GM19372 (cell line): ENCODE results near the gene SPRY4.
A peak's percentile ranks its signal among the peaks of the same experiment; 100 is the strongest.

ENCODE experiments used
- ATAC-seq: cut with Tn5 transposase; IDR thresholded peaks from one replicate; pipeline ENCODE4 v1.9.1; 2021; ENCODE audit warnings: mild to moderate bottlenecking, low read depth, moderate library complexity; ENCODE audit not compliant: unreplicated experiment

The SPRY4 gene

DNA sequence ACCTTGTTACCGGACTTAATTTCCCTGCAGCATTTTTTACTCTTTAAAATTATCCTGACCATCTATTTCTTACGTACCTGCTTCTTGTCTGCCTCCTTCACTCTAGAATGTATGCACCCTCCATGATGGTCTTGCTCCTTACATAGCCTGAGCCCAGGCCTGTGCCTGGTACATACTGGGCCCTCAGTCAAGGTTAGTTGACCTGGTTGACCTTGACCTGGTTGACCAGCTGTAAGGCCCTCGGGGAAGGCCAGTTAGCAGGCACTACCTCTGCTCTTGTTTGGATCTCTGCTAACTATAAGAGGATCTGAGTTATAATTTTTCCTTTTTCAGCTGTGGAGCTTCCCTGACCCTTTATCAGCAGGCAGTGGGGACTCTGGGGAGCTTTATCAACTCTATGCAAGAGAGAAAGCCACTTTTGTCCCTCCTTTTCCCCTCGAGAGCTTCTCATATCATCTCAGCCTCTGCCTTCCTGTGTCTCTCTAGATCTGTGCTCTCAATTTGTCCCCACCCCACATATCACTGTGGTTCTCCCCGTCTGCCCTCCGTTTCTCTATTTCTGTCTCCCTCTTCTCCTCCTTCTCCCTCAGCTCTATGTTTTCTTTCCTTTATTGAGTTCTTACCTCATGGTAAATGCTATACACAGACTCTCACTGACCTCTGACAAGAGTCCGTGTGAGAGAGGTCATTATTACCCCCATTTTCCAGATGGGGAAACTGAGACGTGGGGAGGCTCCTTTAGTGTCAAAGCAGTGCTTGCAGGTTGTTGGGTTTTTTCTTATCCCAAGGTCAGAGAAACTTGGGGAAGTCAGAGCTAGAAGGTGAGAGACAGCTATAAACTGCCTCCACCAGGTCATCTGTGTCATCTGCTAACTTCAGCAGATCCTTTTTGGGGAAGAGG is 28.6 kb downstream of the SPRY4 start:
- ATAC-seq = no peak

DNA sequence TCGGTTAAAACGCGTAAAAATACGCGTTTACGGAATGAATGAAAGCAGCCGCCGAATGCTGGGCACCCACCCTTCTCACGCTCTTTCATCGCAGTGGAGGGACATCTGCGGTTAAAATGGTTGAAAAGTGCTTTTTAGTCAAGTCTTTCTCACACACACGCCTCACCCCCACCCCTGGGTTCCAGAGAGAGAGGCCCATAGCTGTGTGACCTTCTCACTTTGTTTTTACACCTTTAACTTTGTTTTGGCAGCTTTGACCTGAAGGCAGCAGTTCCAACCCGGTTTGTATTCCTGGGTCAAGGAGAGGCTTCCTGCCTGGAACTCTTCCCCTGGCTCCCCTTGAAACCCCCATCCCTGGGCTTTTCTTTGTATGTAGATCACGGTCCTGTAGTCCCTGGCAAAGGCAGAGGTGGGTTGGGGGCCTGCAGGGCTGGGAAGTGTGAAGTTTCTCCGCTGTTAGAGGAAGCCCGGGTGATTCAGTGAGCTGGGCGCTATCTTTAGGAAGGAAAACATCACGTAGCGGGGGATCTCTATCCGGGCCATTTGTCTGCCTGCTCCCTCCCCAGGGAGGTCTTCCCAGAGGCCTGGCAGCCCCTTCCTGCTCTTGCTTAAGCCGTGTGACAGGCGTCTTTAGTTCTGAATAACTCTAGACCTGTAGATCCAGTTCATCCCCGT is 29.6 kb downstream of the SPRY4 start:
- ATAC-seq = no peak

- ATAC-seq = no peak
Measured at GRCh38 chr5:142293486-142293885, 31.3 kb downstream of the SPRY4 start.

GRCh38 chr5:142292808-142293207 is 32.0 kb downstream of the SPRY4 start:
- ATAC-seq = no peak

DNA sequence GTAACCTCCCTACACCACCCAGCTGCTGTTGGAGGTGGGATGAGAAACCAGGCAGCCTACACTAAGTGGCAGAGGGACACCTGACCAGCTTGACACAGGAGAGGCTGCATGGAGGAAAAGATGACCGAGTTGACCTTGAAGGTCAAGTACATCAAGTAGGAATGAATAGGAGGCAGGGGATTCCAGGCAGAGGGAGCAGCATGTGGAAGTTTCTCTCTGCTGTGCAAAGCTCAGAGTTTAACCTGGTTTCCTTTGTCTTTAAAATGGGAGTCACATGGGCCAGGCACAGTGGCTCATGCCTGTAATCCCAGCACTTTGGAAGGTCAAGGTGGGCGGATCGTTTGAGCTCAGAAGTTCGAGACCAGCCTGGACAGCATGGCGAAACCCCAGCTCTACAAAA is 32.6 kb downstream of the SPRY4 start:
- no peak for ATAC-seq

DNA sequence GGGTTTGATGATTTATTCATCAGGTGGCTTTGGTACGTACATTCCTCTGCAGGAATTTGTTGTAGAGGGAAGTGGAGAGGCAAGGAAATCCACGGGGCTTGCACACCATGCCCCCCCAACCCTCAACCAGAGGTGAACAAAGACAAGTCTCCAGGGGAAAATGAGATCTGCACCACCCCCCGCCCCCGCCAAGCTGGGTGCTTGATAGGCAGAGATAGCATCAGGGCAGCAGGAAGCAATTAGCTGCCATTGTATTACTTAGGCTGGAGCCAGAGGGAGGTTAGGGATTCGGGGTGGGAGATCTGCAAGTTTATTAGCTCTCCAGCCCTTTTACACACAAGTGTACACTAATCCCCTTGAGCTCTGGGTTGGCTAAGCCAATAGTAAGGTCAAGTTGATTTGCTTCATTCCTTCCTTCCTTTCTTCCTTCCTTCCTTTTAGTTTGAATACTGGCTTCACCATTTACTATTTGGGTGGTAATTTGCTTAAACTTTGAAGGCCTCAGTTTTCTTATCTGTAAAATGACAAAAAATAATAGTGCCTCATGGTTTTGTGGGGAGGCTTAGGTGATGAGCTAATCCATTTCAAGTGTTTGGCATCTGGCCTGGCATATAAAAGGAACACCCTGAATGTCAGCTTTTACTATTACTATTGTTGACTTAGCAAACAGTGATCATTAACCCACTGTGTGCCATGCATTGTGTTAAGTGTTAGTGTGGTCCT is 34.1 kb downstream of the SPRY4 start:
- ATAC-seq = no peak

DNA sequence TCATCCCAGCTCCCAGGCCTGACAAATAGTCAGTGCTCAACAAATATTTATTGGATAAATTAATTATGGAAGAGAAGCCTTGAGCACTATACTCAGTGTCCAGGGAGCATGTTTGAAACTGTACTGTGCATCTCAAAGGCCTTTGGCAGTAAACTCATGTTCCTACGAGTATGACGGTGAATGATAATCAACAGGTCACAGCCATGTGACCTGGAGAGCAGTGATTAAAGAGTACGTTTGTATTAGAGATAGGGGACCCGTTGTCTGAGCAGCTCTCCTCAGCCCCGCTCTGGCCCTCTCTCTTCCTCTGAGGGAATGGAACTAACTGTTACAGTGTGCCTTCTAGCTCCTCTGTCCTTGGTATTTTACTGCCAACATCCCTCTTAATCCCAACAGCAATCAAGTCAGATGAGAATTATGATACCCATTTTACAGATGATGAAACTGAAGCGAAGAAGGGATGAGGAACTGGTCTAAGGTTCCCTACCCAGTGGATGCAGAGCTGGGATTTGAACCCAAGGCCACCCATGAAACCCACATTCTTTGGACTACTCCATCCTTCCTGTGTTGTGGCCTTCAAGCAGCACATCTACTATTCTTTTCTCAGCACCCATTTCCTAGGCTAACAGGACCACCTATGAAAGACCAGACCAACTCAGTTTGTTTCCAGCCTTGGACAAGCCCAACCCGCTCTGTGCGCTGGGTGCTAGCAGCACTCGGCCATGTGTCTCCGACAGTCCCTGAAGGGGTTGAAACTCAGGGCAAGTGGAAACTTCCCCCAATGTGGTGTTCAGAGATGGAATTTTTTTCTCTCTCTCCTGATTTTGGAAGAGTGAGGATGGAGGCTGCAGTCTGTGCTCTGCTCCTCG is 34.9 kb downstream of the SPRY4 start:
- no peak for ATAC-seq

GRCh38 chr5:142287973-142288313 is 36.9 kb downstream of the SPRY4 start:
- ATAC-seq = peak; percentile 77

DNA sequence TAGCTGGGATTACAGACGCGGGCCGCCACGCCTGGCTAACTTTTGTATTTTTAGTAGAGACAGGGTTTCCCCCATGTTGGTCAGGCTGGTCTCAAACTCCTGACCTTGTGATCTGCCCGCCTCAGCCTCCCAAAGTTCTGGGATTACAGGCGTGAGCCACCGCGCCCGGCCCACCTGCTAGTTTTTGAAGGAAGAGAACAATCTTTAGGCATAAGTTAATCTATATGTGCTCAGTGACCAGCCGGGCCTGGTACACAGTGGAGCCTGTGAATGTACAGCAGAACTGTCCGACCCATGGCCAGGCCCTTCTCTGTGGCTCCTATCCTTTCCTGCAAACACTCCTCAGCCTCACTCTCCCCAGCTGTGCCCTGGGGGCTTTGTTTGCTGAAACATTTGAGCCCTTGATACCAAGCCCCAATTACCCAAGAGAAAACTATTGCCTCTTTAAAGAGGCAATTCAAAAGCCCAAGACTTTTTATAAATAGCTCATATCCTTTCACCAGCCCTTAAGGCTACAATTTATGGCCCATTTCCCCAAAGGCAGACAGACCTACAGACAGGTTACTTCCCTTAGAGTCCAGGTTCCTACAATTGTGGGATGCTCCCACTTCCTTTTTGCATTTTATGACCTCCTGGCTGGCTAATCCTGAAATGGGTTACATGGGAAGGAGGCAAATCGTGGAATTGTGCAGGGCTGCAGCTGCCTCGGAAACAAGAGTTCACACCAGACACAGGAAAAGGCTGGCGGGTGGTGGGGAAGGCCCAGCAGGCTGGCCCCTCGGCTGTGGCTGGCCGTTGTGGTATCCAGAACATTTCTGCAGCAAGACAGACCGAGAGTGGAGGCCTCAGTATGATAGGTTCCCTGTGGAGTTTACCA is 37.5 kb downstream of the SPRY4 start:
- ATAC-seq = peak; percentile 58

- ATAC-seq = no peak
Measured at GRCh38 chr5:142286111-142286510, 38.7 kb downstream of the SPRY4 start.

GRCh38 chr5:142283304-142283703 is 41.5 kb downstream of the SPRY4 start:
- ATAC-seq = no peak

DNA sequence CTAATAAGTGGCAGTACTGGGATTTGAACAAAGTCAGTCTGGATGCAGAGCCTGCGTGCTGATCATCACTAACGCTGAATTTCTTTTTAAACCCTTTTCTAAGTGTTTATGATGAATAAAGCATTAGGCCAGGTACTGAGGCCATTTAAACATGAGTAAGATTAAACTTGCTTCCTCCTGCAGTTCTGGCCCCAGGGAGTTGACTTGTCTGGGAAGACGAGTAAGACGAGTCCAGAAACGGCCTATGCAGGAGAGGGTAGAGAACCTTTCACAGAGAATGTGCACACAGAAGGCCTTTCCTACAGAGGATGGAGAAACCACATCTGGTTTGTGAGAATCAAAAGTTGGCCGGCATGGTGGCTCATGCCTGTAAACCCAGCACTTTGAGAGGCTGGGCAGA is 42.9 kb downstream of the SPRY4 start:
- ATAC-seq = no peak

- no peak for ATAC-seq
Measured at GRCh38 chr5:142281008-142281367, 43.8 kb downstream of the SPRY4 start.

DNA sequence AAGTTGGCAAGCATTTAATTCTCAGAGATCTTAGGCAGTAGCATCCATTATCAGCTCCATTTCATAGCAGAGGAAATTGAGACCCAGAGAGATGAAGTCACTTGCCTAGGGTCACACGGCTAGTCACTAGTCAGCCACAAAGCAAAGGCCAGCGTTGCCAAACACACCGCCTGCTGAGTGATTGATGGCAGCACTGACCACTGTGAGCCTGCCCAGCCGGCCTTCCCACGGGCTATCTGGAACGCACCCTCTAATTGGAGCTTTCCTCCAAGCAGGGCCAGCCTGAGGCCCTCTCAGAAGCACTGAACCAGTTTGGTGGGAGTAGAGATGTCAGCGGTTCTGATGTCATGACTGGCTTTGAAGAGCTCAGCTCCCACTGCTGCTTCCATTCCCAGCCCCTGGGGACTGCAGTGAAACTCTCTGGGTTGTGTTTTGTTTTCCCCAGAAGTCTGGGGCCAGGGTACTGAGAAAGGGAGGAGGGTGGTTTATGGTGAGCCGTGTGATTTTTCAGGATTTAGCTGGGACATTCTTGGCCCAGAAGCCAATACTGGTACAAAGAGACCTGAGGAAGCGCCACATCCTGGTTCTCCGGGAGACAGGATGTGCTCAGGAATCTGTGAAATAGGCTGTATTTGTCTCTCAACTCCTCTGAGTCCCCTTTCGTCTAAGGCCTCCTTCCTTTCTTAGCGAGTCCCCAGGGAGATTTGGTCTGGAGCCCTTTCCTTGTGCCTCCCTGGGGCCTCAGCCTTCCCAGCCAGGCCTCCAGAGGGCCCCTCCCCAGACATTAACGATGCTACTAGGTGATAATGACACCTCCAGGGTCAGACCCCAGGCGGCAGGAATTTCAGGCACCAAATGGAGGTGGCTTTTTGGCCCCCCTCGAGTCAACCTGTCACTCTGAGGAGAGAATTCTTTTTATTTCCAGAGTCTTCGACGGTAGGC is 44.5 kb downstream of the SPRY4 start:
- ATAC-seq = no peak

GRCh38 chr5:142278627-142279026 is 46.2 kb downstream of the SPRY4 start:
- no peak for ATAC-seq

DNA sequence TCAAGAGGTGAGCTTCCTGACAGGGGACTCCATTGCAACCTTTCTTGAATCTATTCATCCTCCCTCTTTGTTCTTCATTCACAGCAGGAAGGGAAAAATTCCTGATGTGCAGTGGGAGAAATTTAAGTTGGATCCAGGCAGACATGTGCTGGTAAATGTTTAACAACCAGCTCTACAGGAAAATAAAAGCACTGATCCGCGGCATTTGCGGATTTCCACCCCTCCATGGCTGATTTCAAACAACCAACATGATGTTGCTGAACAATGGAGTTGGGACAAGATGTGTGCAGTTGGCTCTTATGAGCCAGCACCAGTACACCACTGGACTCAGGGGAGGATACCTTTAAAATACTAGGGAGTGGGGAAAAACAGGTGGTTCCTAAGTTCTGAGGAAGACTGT is 47.0 kb downstream of the SPRY4 start:
- ATAC-seq = no peak

GRCh38 chr5:142276517-142276916 is 48.3 kb downstream of the SPRY4 start:
- ATAC-seq = no peak

- ATAC-seq = no peak
Measured at GRCh38 chr5:142275496-142275895, 49.3 kb downstream of the SPRY4 start.
